PFSK-1 (cell line): ENCODE data around the gene AOPEP.

Experiments used
- FOXP2 ChIP-seq: optimal IDR thresholded peaks from 2 replicates; pipeline ENCODE3; 2011; ENCODE audit warnings: borderline replicate concordance, control low read depth, inconsistent platforms; ENCODE audit not compliant: insufficient read depth; ENCODE audit errors: extremely low read length, extremely low read depth
- POLR2AphosphoS5 ChIP-seq: IDR thresholded peaks from 2 replicates; pipeline ENCODE4 v1.6.1; 2012; ENCODE audit warnings: low read depth, mild to moderate bottlenecking, control low read depth, low read length, moderate library complexity
- REST ChIP-seq, 2 experiments: IDR thresholded peaks; 2 replicates each; pipeline versions ENCODE4 v1.6.1 to v1.8.0; 2011 to 2012; ENCODE audit warnings: low read depth in 2 of 2, low read length in 2 of 2, control low read depth in 1 of 2, inconsistent platforms in 1 of 2, mild to moderate bottlenecking in 1 of 2, moderate library complexity in 1 of 2; ENCODE audit not compliant: insufficient read depth in 1 of 2
- SIN3A ChIP-seq: IDR thresholded peaks from 2 replicates; pipeline ENCODE4 v1.6.1; 2012; ENCODE audit warnings: mild to moderate bottlenecking, low read length, moderate library complexity, borderline replicate concordance; ENCODE audit not compliant: insufficient read depth
- TAF1 ChIP-seq: IDR thresholded peaks from 2 replicates; pipeline ENCODE4 v1.6.1; 2012; ENCODE audit warnings: low read length, control low read depth, borderline replicate concordance; ENCODE audit not compliant: insufficient read depth

GRCh38 chr9:94991961-94992907 is 265.7 kb downstream of the AOPEP start:
- TF ChIP-seq SIN3A (no peak), REST (IDR thresholded peaks at IDR 0.05; ENCODE audit: insufficient read depth in 1 of 2, low read depth in 2 of 2, low read length in 2 of 2) (no peak), POLR2AphosphoS5 (no peak), TAF1 (no peak), FOXP2 (no peak)
